ENCODE data around the gene IRS1.

Gene IRS1

GRCh38 chr2:226798422-226799210, 1.0 kb downstream of the IRS1 start:
- DNase-seq (ENCODE audit: low read depth), result peak; percentile 72
- no peak for TF ChIP-seq CTCF (IDR thresholded peaks at IDR 0.05; ENCODE audit: insufficient read depth, low read depth, low read length, missing control alignments)
- peak overlapping the region; percentile 72 for H3K4me3 ChIP-seq (ENCODE audit: low read depth, low read length)

GRCh38 chr2:226797989-226798421, 1.6 kb downstream of the IRS1 start:
- DNase-seq (ENCODE audit: low read depth), result no peak
- TF ChIP-seq CTCF (IDR thresholded peaks at IDR 0.05; ENCODE audit: insufficient read depth, low read depth, low read length, missing control alignments), result no peak
- H3K4me3 ChIP-seq (ENCODE audit: low read depth, low read length), result no peak overlapping the region

GRCh38 chr2:226797289-226797988, 2.2 kb downstream of the IRS1 start:
- H3K4me3 ChIP-seq (ENCODE audit: low read depth, low read length), result no peak overlapping the region
- no peak for DNase-seq (ENCODE audit: low read depth)
- no peak for TF ChIP-seq CTCF (IDR thresholded peaks at IDR 0.05; ENCODE audit: insufficient read depth, low read depth, low read length, missing control alignments)

- H3K4me3 ChIP-seq (ENCODE audit: low read depth, low read length), result no peak overlapping the region
- TF ChIP-seq CTCF (IDR thresholded peaks at IDR 0.05; ENCODE audit: insufficient read depth, low read depth, low read length, missing control alignments), result peak; percentile 38
- no peak for DNase-seq (ENCODE audit: low read depth)
These were observed 2.8 kb downstream of the IRS1 start for GRCh38 chr2:226796840-226797288.

GRCh38 chr2:226796012-226796839, 3.4 kb downstream of the IRS1 start:
- H3K4me3 ChIP-seq (ENCODE audit: low read depth, low read length), result no peak overlapping the region
- DNase-seq (ENCODE audit: low read depth), result no peak
- no peak for TF ChIP-seq CTCF (IDR thresholded peaks at IDR 0.05; ENCODE audit: insufficient read depth, low read depth, low read length, missing control alignments)

- DNase-seq (ENCODE audit: low read depth), result no peak
- H3K4me3 ChIP-seq (ENCODE audit: low read depth, low read length), result no peak overlapping the region
- no peak for TF ChIP-seq CTCF (IDR thresholded peaks at IDR 0.05; ENCODE audit: insufficient read depth, low read depth, low read length, missing control alignments)
These were observed 4.2 kb downstream of the IRS1 start for GRCh38 chr2:226795281-226796011.
